WTC11 (cell line): ENCODE measurements around the gene CNN1. TPM values are rescaled to one million over a fixed set of nuclear protein-coding genes. Genes with fewer than 3 reads are reported as not detected.

Experiments used
- ATAC-seq: fragments of 200-7000 bp; cut with Tn5 transposase; 2 replicates; pipeline ENCODE4 v1.10.0; 2021; ENCODE audit warnings: mild to moderate bottlenecking, moderate library complexity
- CTCF ChIA-PET: fragments of 300-600 bp; sonication (Branson Sonifier 250); formaldehyde crosslinking; loops from one replicate; lab custom pipeline; 2021; ENCODE audit warnings: antibody characterized with exemption; lab: Charles Lee
- POLR2A ChIA-PET: fragments of 350-600 bp; sonication (Branson Sonifier 250); formaldehyde crosslinking; loops from one replicate; lab custom pipeline; 2021; ENCODE audit warnings: antibody characterized with exemption; lab: Charles Lee
- DNase-seq: peaks from one replicate; pipeline ENCODE4 v3.0.0; 2021; ENCODE audit warnings: low spot score
- H3K27ac Mint-ChIP-seq: 2 replicates; pipeline ENCODE4 v1.8.0; 2021; ENCODE audit warnings: mixed read lengths
- H3K27me3 Mint-ChIP-seq: 2 replicates; pipeline ENCODE4 v1.8.0; 2021; ENCODE audit warnings: low read depth, mild to moderate bottlenecking, moderate library complexity, mixed read lengths
- H3K36me3 Mint-ChIP-seq: 2 replicates; pipeline ENCODE4 v1.8.0; 2021; ENCODE audit warnings: mixed read lengths
- H3K4me1 Mint-ChIP-seq: 2 replicates; pipeline ENCODE4 v1.8.0; 2022; ENCODE audit warnings: mixed read lengths
- H3K4me3 Mint-ChIP-seq: 2 replicates; pipeline ENCODE4 v1.8.0; 2021; ENCODE audit warnings: mild to moderate bottlenecking, moderate library complexity, mixed read lengths
- H3K9me3 Mint-ChIP-seq: 2 replicates; pipeline ENCODE4 v1.8.0; 2021; ENCODE audit warnings: mixed read lengths
- ATF1 ChIP-seq: sonication (generic); formaldehyde crosslinking; IDR thresholded peaks from 2 replicates; pipeline ENCODE4 v1.8.1; 2023; ENCODE audit warnings: mild to moderate bottlenecking, moderate library complexity, missing genetic modification reagents
- EMX1 ChIP-seq: fragments of 250-450 bp; sonication (Bioruptor Pico); IDR thresholded peaks from 2 replicates; pipeline ENCODE4 v1.8.0; 2021; ENCODE audit warnings: mild to moderate bottlenecking
- FOXJ3 ChIP-seq: sonication (generic); formaldehyde crosslinking; IDR thresholded peaks from 2 replicates; pipeline ENCODE4 v1.9.0; 2021; ENCODE audit warnings: missing genetic modification reagents, mild to moderate bottlenecking, borderline replicate concordance
- GRHL2 ChIP-seq: fragments of 250-450 bp; sonication (Bioruptor Pico); IDR thresholded peaks from 2 replicates; pipeline ENCODE4 v1.8.0; 2022; ENCODE audit warnings: mild to moderate bottlenecking, moderate library complexity; ENCODE audit not compliant: insufficient replicate concordance, severe bottlenecking
- HMGA2 ChIP-seq: fragments of 250-450 bp; sonication (Bioruptor Pico); IDR thresholded peaks from 2 replicates; pipeline ENCODE4 v1.4.0; 2021; ENCODE audit warnings: mild to moderate bottlenecking, moderate library complexity
- KAT7 ChIP-seq: sonication (generic); formaldehyde crosslinking; IDR thresholded peaks from 2 replicates; pipeline ENCODE4 v1.8.1; 2023; ENCODE audit warnings: missing genetic modification reagents, mild to moderate bottlenecking, borderline replicate concordance
- MYBL2 ChIP-seq: sonication (generic); formaldehyde crosslinking; IDR thresholded peaks from 2 replicates; pipeline ENCODE4 v1.8.1; 2023; ENCODE audit warnings: mild to moderate bottlenecking, moderate library complexity, missing genetic modification reagents
- NFATC4 ChIP-seq: fragments of 250-450 bp; sonication (Bioruptor Pico); IDR thresholded peaks from 2 replicates; pipeline ENCODE4 v1.9.0; 2021; ENCODE audit warnings: mild to moderate bottlenecking
- NFE2L1 ChIP-seq: sonication (generic); formaldehyde crosslinking; IDR thresholded peaks from 2 replicates; pipeline ENCODE4 v1.8.1; 2023; ENCODE audit warnings: missing genetic modification reagents
- PRRX2 ChIP-seq: fragments of 250-450 bp; sonication (Bioruptor Pico); IDR thresholded peaks from 2 replicates; pipeline ENCODE4 v1.8.0; 2021; ENCODE audit warnings: mild to moderate bottlenecking
- SMAD4 ChIP-seq: sonication (generic); formaldehyde crosslinking; IDR thresholded peaks from 2 replicates; pipeline ENCODE4 v1.8.0; 2022; ENCODE audit warnings: mild to moderate bottlenecking, missing genetic modification reagents
- TCF7 ChIP-seq: sonication (generic); formaldehyde crosslinking; IDR thresholded peaks from 2 replicates; pipeline ENCODE4 v1.8.0; 2022; ENCODE audit warnings: mild to moderate bottlenecking, low read depth, missing genetic modification reagents, moderate library complexity
- TEAD1 ChIP-seq: sonication (generic); formaldehyde crosslinking; IDR thresholded peaks from 2 replicates; pipeline ENCODE4 v1.8.0; 2022; ENCODE audit warnings: mild to moderate bottlenecking, missing genetic modification reagents
- ZNF121 ChIP-seq: sonication (generic); formaldehyde crosslinking; IDR thresholded peaks from 2 replicates; pipeline ENCODE4 v1.8.0; 2023; ENCODE audit warnings: missing genetic modification reagents
- ZNF263 ChIP-seq: sonication (generic); formaldehyde crosslinking; IDR thresholded peaks from 2 replicates; pipeline ENCODE4 v1.8.1; 2022; ENCODE audit warnings: low read depth, mild to moderate bottlenecking, moderate library complexity, missing genetic modification reagents
- ZNF396 ChIP-seq: fragments of 250-450 bp; sonication (Bioruptor Pico); IDR thresholded peaks from 2 replicates; pipeline ENCODE4 v1.8.0; 2021; ENCODE audit warnings: mild to moderate bottlenecking, moderate library complexity, borderline replicate concordance
- ZNF416 ChIP-seq: fragments of 250-450 bp; sonication (Bioruptor Pico); IDR thresholded peaks from 2 replicates; pipeline ENCODE4 v1.9.0; 2021; ENCODE audit warnings: mild to moderate bottlenecking, inconsistent platforms
- ZNF423 ChIP-seq: fragments of 250-450 bp; sonication (Bioruptor Pico); IDR thresholded peaks from 2 replicates; pipeline ENCODE4 v2.1.2; 2022; ENCODE audit warnings: mild to moderate bottlenecking, moderate library complexity
- total RNA-seq: library from RNA; stranded (reverse); gene quantifications from 3 replicates; pipeline ENCODE4 v1.2.3, GENCODE V29; 2021
- TF ChIP-seq, protein P1 (sequence below): sonication (generic); formaldehyde crosslinking; IDR thresholded peaks from 2 replicates; pipeline ENCODE4 v1.8.1; 2022; ENCODE audit warnings: low read depth, missing genetic modification reagents, borderline replicate concordance
- TF ChIP-seq, protein P2 (sequence below): sonication (generic); formaldehyde crosslinking; IDR thresholded peaks from 2 replicates; pipeline ENCODE4 v1.8.0; 2022; ENCODE audit warnings: mild to moderate bottlenecking, missing genetic modification reagents
- TF ChIP-seq, protein P3 (sequence below): sonication (generic); formaldehyde crosslinking; IDR thresholded peaks from 2 replicates; pipeline ENCODE4 v1.8.1; 2022; ENCODE audit warnings: missing genetic modification reagents, borderline replicate concordance
- TF ChIP-seq, protein P4 (sequence below): sonication (generic); formaldehyde crosslinking; IDR thresholded peaks from 2 replicates; pipeline ENCODE4 v1.8.0; 2023; ENCODE audit warnings: missing genetic modification reagents, mild to moderate bottlenecking, borderline replicate concordance
- TF ChIP-seq, protein P5 (sequence below): fragments of 250-450 bp; sonication (Bioruptor Pico); IDR thresholded peaks from 2 replicates; pipeline ENCODE4 v1.9.0; 2021; ENCODE audit warnings: moderate library complexity, mild to moderate bottlenecking, inconsistent platforms, borderline replicate concordance

The CNN1 gene
- total RNA-seq, 1 experiment from 2014 or later, result 16.0 TPM

DNA sequence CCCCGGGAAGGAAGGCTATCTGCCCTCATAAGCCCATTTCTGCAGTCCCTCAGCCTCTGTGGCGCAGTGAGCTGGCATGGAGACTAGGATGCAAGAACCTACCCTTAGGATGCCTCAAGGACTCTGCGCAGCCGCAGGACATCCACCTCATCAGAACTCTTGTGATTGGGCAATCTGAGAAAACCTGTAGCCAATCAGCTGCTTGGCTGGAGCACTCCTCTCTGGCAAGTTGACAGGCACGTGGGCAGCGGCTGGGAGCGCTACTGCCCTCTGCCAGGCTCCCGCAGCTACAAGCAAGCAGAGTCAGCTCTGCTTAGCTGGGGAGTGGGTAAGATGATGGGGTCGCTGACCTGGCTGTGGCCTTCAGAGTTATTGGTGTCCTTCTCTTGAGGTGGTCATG, 8.2 kb upstream of the CNN1 start (continued):
- peak; percentile 38; the same call in 1 of the 2 replicates for TF ChIP-seq MYBL2 (CRISPR knock-in tag)
- TF ChIP-seq, protein P1, sequence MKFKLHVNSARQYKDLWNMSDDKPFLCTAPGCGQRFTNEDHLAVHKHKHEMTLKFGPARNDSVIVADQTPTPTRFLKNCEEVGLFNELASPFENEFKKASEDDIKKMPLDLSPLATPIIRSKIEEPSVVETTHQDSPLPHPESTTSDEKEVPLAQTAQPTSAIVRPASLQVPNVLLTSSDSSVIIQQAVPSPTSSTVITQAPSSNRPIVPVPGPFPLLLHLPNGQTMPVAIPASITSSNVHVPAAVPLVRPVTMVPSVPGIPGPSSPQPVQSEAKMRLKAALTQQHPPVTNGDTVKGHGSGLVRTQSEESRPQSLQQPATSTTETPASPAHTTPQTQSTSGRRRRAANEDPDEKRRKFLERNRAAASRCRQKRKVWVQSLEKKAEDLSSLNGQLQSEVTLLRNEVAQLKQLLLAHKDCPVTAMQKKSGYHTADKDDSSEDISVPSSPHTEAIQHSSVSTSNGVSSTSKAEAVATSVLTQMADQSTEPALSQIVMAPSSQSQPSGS (CRISPR knock-in tag), result no peak
- TF ChIP-seq, protein P2, sequence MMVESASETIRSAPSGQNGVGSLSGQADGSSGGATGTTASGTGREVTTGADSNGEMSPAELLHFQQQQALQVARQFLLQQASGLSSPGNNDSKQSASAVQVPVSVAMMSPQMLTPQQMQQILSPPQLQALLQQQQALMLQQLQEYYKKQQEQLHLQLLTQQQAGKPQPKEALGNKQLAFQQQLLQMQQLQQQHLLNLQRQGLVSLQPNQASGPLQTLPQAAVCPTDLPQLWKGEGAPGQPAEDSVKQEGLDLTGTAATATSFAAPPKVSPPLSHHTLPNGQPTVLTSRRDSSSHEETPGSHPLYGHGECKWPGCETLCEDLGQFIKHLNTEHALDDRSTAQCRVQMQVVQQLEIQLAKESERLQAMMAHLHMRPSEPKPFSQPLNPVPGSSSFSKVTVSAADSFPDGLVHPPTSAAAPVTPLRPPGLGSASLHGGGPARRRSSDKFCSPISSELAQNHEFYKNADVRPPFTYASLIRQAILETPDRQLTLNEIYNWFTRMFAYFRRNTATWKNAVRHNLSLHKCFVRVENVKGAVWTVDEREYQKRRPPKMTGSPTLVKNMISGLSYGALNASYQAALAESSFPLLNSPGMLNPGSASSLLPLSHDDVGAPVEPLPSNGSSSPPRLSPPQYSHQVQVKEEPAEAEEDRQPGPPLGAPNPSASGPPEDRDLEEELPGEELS (CRISPR knock-in tag), result no peak

DNA sequence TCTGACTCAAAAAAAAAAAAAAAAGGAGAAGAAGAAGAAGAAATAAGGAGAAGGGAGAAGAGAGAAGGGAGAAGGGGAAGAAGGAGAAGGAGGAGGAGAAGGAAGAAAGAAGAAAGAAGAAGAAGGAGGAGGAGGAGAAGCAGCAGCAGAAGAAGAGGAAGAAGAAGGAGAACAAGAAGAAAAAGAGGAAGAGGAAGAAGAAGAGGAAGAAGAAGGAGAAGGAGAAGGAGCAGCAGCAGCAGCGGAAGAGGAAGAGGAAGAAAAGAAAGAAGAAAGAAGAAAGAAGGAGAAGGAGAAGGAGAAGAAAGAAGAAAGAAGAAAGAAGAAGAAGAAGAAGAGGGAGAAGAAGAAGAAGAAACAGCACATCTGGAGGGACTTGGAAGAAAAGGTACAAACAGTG, 4.1 kb upstream of the CNN1 start:
- Mint-ChIP-seq H3K9me3 (no peaks in the 10 kb centered on the region), H3K4me3 (no peak overlapping the region), H3K27ac (no peak overlapping the region), H3K4me1 (peaks cover 16% of the 10 kb centered on the region), H3K36me3 (no peaks in the 10 kb centered on the region), H3K27me3 (peaks cover 38% of the 10 kb centered on the region)
- ChIA-PET CTCF (interaction anchor here (0.8 to 1.4 kb wide), 2 partner anchors 9 to 24 kb away, joined by 3 to 4 read pairs; partner anchors contain the start of gene ELOF1), POLR2A (no interaction called here)
- ATAC-seq (no peak), DNase-seq (no peak)
- TF ChIP-seq, protein P3, sequence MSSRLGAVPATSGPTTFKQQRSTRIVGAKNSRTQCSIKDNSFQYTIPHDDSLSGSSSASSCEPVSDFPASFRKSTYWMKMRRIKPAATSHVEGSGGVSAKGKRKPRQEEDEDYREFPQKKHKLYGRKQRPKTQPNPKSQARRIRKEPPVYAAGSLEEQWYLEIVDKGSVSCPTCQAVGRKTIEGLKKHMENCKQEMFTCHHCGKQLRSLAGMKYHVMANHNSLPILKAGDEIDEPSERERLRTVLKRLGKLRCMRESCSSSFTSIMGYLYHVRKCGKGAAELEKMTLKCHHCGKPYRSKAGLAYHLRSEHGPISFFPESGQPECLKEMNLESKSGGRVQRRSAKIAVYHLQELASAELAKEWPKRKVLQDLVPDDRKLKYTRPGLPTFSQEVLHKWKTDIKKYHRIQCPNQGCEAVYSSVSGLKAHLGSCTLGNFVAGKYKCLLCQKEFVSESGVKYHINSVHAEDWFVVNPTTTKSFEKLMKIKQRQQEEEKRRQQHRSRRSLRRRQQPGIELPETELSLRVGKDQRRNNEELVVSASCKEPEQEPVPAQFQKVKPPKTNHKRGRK (CRISPR knock-in tag), result peak; percentile 67; the same call in 1 of the 2 replicates
- no peak for TF ChIP-seq NFE2L1 (CRISPR knock-in tag)

DNA sequence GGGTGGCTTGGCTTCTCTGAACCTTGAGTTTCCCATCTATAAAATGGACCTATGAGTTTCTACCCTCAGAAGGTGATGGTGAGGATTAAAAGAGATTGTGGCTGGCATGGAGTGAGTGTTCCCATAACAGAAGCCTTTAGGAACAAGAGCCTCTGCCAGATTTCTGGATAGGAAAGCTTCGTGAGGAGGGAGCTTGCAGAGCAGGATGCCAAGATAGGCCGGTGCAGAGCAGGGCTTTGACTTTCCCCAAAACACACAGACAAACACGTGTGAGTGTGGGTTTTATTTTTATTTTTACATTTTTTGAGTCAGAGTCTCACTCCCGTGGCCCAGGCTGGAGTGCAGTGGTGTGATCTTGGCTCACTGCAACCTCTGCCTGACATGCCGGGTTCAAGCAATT, 3.7 kb upstream of the CNN1 start:
- ATAC-seq (no peak), DNase-seq (no peak)
- 0 out of 2 replicates have a peak overlapping the region, but pooled peaks have one; percentile 78 for H3K4me3 Mint-ChIP-seq
- POLR2A ChIA-PET, result no interaction called here
- no peak for TF ChIP-seq SMAD4 (CRISPR knock-in tag)
- TF ChIP-seq, protein P4, sequence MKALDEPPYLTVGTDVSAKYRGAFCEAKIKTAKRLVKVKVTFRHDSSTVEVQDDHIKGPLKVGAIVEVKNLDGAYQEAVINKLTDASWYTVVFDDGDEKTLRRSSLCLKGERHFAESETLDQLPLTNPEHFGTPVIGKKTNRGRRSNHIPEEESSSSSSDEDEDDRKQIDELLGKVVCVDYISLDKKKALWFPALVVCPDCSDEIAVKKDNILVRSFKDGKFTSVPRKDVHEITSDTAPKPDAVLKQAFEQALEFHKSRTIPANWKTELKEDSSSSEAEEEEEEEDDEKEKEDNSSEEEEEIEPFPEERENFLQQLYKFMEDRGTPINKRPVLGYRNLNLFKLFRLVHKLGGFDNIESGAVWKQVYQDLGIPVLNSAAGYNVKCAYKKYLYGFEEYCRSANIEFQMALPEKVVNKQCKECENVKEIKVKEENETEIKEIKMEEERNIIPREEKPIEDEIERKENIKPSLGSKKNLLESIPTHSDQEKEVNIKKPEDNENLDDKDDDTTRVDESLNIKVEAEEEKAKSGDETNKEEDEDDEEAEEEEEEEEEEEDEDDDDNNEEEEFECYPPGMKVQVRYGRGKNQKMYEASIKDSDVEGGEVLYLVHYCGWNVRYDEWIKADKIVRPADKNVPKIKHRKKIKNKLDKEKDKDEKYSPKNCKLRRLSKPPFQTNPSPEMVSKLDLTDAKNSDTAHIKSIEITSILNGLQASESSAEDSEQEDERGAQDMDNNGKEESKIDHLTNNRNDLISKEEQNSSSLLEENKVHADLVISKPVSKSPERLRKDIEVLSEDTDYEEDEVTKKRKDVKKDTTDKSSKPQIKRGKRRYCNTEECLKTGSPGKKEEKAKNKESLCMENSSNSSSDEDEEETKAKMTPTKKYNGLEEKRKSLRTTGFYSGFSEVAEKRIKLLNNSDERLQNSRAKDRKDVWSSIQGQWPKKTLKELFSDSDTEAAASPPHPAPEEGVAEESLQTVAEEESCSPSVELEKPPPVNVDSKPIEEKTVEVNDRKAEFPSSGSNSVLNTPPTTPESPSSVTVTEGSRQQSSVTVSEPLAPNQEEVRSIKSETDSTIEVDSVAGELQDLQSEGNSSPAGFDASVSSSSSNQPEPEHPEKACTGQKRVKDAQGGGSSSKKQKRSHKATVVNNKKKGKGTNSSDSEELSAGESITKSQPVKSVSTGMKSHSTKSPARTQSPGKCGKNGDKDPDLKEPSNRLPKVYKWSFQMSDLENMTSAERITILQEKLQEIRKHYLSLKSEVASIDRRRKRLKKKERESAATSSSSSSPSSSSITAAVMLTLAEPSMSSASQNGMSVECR (CRISPR knock-in tag), result no peak
- no peak for TF ChIP-seq TCF7 (CRISPR knock-in tag)
- no peak for TF ChIP-seq NFATC4 (CRISPR knock-in tag)
- TF ChIP-seq KAT7, result no peak
- no peak for TF ChIP-seq FOXJ3 (CRISPR knock-in tag)
- no peak for TF ChIP-seq ATF1 (CRISPR knock-in tag)
- no peak for TF ChIP-seq HMGA2 (CRISPR knock-in tag)
- TF ChIP-seq ZNF263 (CRISPR knock-in tag), result no peak
- no peak for TF ChIP-seq TEAD1 (CRISPR knock-in tag)
- no peak for TF ChIP-seq ZNF423
- no peak for TF ChIP-seq ZNF396 (CRISPR knock-in tag)
- TF ChIP-seq, protein P5, sequence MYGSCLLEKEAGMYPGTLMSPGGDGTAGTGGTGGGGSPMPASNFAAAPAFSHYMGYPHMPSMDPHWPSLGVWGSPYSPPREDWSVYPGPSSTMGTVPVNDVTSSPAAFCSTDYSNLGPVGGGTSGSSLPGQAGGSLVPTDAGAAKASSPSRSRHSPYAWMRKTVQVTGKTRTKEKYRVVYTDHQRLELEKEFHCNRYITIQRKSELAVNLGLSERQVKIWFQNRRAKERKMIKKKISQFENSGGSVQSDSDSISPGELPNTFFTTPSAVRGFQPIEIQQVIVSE, result no peak
- TF ChIP-seq EMX1 (CRISPR knock-in tag), result no peak
- no peak for TF ChIP-seq GRHL2 (CRISPR knock-in tag)
- TF ChIP-seq PRRX2, result no peak
- no peak for TF ChIP-seq ZNF416 (CRISPR knock-in tag)
- TF ChIP-seq ZNF121 (CRISPR knock-in tag), result no peak
- no peak overlapping the region for H3K27ac Mint-ChIP-seq
- H3K36me3 Mint-ChIP-seq, result no peaks in the 10 kb centered on the region
- no peaks in the 10 kb centered on the region for H3K9me3 Mint-ChIP-seq
- peaks cover 16% of the 10 kb centered on the region for H3K4me1 Mint-ChIP-seq
- H3K27me3 Mint-ChIP-seq, result peaks cover 38% of the 10 kb centered on the region
- CTCF ChIA-PET, result interaction anchor here (0.8 to 1.4 kb wide), 2 partner anchors 8 to 154 kb away, joined by 3 read pairs; no protein-coding TSS in a partner anchor
